Type B pancreatic cell (in vitro differentiated cells): ENCODE results near the gene NTM. TPM values are rescaled to one million over a fixed set of nuclear protein-coding genes. Genes with fewer than 3 reads are reported as not detected.
A peak's percentile ranks its signal among the peaks of the same experiment; 100 is the strongest.

Experiments
- DNase-seq: peaks from one replicate; pipeline ENCODE4 v3.0.0; 2021; ENCODE audit warnings: mixed read lengths; ENCODE audit not compliant: unreplicated experiment; ENCODE audit errors: extremely low spot score
- H3K27ac Mint-ChIP-seq: 2 replicates; pipeline ENCODE4 v1.8.0; 2021; ENCODE audit warnings: mild to moderate bottlenecking, mixed read lengths
- H3K27me3 Mint-ChIP-seq: 2 replicates; pipeline ENCODE4 v1.8.0; 2021; ENCODE audit warnings: mixed read lengths
- H3K36me3 Mint-ChIP-seq: 2 replicates; pipeline ENCODE4 v1.8.0; 2021; ENCODE audit warnings: mixed read lengths
- H3K4me1 Mint-ChIP-seq: one replicate; pipeline ENCODE4 v1.8.0; 2021; ENCODE audit warnings: mixed read lengths; ENCODE audit not compliant: unreplicated experiment
- H3K4me3 Mint-ChIP-seq: 2 replicates; pipeline ENCODE4 v1.8.0; 2021; ENCODE audit warnings: mild to moderate bottlenecking, mixed read lengths
- H3K9me3 Mint-ChIP-seq: 2 replicates; pipeline ENCODE4 v1.8.0; 2021; ENCODE audit warnings: mixed read lengths
- total RNA-seq: library from RNA; stranded (reverse); gene quantifications from 2 replicates; pipeline ENCODE4 v1.2.1, GENCODE V29; 2021; ENCODE audit warnings: low replicate concordance
- TF ChIP-seq, protein P1 (sequence below): fragments of 200-600 bp; sonication (generic); conservative IDR thresholded peaks from 2 replicates; pipeline ENCODE4 v1.5.0; 2021; ENCODE audit warnings: antibody characterized with exemption, mild to moderate bottlenecking

The NTM gene
- total RNA-seq, 1 donor from 2014 or later, result 19.2 TPM

DNA sequence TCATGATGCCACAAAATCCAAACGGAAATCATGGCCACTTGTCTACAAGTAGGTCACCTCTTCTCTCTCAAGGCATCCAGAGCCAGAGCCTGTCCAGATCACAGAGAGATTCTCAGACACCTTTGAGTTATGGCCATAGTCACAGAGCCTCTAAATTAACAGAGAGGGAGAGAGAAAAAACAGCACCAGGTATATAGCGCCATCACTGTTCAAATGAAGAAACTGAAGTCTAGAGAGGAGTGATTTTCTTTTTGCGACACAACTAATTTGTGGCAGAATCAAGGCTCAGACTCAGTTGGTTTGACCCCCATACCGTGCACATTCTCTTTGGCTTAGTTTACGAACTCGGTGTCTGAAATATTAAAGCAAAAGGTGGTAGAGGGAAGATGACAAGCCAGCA lies 512.9 kb downstream of the NTM start:
- no peak for DNase-seq
- H3K36me3 Mint-ChIP-seq, result no peaks in the 10 kb centered on the region
- no peaks in the 10 kb centered on the region for H3K9me3 Mint-ChIP-seq
- TF ChIP-seq, protein P1, sequence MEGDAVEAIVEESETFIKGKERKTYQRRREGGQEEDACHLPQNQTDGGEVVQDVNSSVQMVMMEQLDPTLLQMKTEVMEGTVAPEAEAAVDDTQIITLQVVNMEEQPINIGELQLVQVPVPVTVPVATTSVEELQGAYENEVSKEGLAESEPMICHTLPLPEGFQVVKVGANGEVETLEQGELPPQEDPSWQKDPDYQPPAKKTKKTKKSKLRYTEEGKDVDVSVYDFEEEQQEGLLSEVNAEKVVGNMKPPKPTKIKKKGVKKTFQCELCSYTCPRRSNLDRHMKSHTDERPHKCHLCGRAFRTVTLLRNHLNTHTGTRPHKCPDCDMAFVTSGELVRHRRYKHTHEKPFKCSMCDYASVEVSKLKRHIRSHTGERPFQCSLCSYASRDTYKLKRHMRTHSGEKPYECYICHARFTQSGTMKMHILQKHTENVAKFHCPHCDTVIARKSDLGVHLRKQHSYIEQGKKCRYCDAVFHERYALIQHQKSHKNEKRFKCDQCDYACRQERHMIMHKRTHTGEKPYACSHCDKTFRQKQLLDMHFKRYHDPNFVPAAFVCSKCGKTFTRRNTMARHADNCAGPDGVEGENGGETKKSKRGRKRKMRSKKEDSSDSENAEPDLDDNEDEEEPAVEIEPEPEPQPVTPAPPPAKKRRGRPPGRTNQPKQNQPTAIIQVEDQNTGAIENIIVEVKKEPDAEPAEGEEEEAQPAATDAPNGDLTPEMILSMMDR, result no peak
- no peak overlapping the region for H3K4me3 Mint-ChIP-seq
- H3K4me1 Mint-ChIP-seq, result peaks cover 19% of the 10 kb centered on the region
- no peak overlapping the region for H3K27ac Mint-ChIP-seq
- peaks cover 69% of the 10 kb centered on the region for H3K27me3 Mint-ChIP-seq

- Mint-ChIP-seq H3K4me3 (no peak overlapping the region), H3K4me1 (peaks cover 23% of the 10 kb centered on the region), H3K36me3 (no peaks in the 10 kb centered on the region), H3K27ac (no peak overlapping the region), H3K9me3 (no peaks in the 10 kb centered on the region), H3K27me3 (peaks cover 64% of the 10 kb centered on the region)
- DNase-seq, result no peak
- TF ChIP-seq, protein P1, result no peak
Measured at GRCh38 chr11:131884461-131885073, 514.2 kb downstream of the NTM start.

- H3K27me3 Mint-ChIP-seq, result peaks cover 56% of the 10 kb centered on the region
- H3K4me1 Mint-ChIP-seq, result peaks cover 23% of the 10 kb centered on the region
- no peak overlapping the region for H3K27ac Mint-ChIP-seq
- no peaks in the 10 kb centered on the region for H3K36me3 Mint-ChIP-seq
- no peak overlapping the region for H3K4me3 Mint-ChIP-seq
- DNase-seq, result no peak
- TF ChIP-seq, protein P1, result no peak
- H3K9me3 Mint-ChIP-seq, result no peaks in the 10 kb centered on the region
Measured at GRCh38 chr11:131885431-131885830, 515.0 kb downstream of the NTM start.

DNA sequence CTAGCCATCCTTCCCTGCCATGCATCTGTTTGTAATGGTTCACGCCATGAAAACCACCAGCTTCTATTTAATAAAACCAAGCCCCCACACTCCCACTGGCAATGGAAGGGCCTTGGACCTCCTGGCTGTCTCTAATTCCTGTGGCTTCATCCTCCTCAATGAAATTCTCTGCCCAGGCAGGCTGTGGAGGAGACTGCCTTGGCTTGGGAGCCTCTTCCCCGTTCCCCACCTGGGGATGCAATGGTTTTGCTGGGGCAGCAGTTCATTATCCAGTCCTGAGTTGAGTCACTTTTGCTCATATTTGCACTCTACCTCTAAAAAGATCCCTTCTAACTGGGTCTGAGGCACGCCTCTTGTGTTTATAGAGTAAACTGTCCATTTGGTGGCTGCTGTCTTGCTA lies 515.8 kb downstream of the NTM start:
- H3K4me3 Mint-ChIP-seq, result no peak overlapping the region
- H3K4me1 Mint-ChIP-seq, result peaks cover 23% of the 10 kb centered on the region
- no peaks in the 10 kb centered on the region for H3K9me3 Mint-ChIP-seq
- H3K27ac Mint-ChIP-seq, result peak overlapping the region; percentile 66
- TF ChIP-seq, protein P1, result no peak
- no peaks in the 10 kb centered on the region for H3K36me3 Mint-ChIP-seq
- DNase-seq, result no peak
- peaks cover 50% of the 10 kb centered on the region for H3K27me3 Mint-ChIP-seq

DNA sequence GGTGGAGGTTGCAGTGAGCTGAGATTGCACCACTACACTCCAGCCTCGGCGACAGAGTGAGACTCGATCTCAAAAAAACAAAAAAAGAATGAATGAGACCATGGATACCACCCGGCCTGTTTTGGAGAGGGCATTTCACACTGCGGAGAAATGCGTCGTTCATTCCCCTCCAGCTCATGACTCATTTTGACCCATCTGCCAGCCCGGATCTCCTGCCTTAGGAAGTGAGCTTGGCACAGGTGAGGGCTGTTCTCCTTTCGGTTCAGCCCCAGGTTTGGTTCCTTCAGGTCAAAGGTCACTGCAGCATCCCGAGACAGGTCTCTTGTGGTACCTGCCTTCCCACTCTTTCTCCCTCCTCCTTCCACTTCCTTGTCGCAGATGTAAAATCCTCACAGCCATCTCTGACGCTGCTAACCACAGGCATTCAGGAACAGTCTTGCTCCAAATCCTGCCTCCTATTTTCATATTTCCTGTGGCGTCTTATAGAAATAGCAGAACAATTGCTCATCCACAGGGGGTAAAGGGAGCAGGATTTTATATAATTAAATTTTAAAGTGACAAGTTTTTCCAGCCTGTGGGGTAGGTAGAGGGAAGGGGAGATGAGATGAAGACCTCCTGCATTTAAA lies 517.9 kb downstream of the NTM start:
- no peak for DNase-seq
- TF ChIP-seq, protein P1, result no peak
- Mint-ChIP-seq H3K9me3 (no peaks in the 10 kb centered on the region), H3K36me3 (no peaks in the 10 kb centered on the region), H3K4me1 (peaks cover 23% of the 10 kb centered on the region), H3K27ac (peak overlapping the region; percentile 48), H3K27me3 (peaks cover 41% of the 10 kb centered on the region), H3K4me3 (no peak overlapping the region)
